Fibroblast of skin of right quadriceps (primary cell): ENCODE data around the gene ADARB2.
"Not testable (repeated sequence)": the region's sequence is repeated elsewhere in the genome, so short reads cannot be mapped to it uniquely, and the experiment has no call there.

Experiments used
- DNase-seq: peaks from one replicate; pipeline ENCODE4 v3.0.0-alpha.2; 2013

ADARB2 gene

DNA sequence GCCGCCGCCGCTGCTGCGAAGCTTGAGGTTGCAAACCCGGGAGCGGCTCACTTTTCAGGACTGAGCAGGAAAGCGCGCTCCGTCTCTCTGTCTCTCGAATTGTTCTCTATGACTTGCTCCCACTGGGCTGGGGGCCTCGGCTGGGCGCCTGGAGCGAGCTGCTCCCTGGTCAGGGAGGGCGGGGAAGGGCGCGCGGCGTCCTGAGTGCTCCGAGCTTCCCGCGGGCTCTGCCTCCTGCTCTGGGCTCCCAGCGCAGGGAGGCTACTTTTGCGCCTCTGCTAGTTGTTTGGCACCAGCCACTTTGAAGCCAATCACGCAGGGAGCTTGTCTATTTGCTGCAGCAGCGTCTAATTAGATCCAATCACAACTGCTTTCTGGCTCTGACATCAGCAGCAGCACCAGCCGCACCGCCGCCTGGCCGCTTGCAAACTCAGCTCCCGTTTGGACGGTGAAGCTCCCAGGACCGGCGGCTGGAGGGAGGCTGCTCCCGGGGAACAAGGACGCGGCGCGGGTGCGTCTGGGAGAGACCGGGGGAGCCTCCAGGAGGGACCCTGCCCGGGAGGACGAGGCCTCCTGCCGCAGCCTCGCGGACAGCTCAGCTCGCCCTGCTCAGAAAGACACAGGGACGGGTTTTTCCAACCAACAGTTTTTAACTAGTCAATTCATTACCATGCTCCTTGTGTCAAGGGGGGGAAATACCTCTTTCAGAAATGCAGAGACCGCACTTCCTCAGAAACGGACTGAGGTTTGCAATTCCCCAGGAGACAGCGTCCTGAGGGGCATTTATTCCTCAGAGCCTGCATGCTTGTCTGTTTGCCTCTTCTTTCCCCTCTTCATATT is at the start of gene ADARB2:
Gene ADARB2 (minus strand): TSS at position 304 of the 840 bp plus-strand sequence.
- no peak for DNase-seq

DNA sequence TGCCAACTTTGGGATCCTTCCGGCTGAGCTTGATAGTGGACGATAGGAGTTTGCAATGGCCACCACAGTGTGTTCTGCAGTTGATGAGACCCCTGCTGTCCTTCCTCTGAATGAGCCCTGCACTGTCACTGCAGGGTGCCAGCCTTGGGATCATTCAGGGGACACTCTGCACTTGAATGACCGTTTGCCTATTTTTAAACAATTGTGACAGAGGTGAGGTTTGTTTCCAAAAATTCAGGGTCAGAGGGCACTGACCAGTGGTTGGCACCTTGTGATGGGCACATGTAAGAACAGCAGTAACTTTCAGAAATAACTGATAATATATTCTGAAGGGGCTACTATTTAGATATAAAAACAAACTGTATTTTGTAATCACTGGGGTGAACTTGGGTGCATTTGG is 48.5 kb upstream of the ADARB2 start:
- DNase-seq = no peak

DNA sequence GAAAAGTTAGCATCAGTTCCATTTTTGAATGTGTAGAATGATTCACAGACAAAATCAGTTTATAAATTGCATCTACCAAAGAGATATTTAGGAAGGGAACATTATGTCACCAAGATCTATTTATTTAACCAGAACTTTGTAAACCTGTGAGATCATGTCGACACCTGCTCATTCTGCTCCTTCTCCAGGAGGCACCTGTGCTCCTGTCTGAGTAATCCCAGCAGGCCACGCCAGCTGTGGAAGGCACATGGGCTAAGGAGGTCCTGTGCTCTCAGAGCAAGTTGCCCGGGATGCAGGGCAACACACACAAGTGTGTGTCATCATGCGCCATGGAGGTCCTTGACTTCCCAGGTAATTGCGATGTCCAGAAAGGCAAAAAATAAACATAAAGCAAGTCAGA is 45.5 kb upstream of the ADARB2 start:
- DNase-seq = no peak

DNA sequence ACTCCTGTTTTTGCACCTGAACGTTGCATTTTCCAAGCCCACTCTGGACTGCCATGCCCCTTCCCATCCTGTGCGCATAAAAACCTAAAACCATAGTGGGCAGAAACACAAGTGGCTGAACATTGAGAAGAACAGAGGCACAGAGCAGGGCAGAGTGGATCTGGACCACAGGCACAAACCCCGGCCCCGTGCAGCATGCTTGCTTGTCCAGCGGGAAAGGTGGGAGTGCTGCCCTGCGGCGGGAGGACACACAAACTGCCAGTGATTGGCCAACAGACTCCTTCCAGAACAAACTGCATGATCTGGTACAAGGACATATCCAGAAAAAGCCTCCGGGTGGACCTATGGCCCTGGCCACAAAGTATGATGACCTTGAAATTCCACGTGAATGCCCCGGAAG is 42.5 kb upstream of the ADARB2 start:
- DNase-seq = no peak

DNA sequence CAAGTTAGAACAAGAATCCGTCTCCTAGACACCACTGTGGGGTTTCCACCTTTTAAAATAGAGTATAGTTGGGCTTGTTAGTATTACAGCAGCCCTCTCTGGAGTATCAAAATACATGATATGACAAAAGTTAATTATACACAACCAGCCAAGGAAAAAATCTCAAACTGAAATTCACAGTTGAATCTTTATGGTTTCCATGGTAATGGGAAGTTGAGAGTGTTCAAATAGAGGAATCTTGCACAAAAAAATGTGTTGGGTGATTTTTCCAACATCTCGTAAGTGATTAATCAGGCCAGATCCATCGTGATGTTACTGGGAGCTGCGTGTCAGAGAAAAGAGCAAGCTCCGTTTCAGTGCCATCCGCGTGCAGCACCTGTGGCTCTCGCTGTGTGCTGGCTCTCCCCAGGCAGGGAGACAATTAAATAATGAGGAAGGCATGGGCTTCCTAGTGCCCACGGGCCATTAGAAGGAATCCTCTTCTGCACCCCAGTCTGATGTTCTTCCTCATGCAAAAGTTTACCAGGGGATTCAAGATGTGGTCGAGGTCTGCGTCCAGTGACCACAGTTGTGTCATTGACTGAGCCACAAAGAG is 41.1 kb upstream of the ADARB2 start:
- no peak for DNase-seq

DNA sequence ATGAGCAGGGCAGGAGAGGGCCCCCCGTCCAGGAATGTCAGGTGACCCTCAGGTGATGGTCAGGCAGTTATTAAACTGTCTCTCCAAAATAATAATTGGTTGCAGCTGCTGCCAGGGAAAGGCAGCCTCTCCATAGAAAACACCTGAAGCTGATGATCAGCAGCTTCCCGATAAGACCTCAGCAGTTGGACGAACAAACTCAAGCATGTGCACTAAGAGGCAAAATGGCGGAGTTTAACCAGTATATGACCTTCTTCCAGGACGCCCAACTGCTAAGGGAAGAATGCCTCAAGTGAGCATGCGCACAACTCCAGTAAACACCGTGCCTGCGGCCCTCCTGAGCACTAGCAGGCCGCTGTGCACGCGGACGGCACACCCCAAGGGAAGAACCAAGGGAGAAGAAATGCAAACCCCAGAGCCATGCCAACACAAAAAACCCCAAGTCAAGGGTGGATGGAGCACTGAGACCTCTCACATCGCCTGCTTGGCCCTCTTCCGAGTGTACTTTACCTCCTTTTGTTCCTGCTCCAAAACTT is 38.9 kb upstream of the ADARB2 start:
- no peak for DNase-seq

DNA sequence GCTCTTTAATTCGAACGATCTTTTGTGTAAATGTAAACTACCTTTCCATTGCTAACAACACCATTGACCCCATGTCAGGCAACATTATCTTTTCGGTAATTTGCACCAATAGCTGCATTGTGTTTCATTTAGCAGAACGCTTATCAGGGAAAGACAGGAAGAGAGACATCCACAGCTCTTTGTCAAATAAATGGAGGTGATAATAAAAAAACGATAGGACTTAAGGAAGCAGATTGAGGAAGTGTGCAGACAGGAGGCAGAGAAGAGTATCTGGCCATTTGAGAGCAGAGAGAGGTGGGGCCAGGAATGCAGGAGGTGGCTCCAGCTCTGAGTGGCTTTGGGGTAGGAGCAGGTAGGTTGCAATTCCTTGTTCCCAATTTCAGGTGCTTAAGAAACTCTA is 37.5 kb upstream of the ADARB2 start:
- DNase-seq = no peak

DNA sequence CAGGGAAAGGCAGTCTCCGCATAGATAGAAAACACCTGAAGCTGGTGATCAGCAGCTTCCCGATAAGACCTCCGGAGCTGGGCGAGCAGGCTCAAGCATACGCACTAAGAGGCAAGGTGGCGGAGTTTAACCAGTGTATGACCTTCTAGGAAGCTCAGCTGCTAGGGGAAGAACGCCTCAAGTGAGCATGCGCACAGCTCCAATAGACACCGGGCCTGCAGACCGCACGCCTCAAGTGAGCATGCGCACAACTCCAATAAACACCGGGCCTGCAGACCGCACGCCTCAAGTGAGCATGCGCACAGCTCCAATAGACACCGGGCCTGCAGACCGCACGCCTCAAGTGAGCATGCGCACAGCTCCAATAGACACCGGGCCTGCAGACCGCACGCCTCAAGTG is 35.9 kb upstream of the ADARB2 start:
- not testable (repeated sequence) for DNase-seq

DNA sequence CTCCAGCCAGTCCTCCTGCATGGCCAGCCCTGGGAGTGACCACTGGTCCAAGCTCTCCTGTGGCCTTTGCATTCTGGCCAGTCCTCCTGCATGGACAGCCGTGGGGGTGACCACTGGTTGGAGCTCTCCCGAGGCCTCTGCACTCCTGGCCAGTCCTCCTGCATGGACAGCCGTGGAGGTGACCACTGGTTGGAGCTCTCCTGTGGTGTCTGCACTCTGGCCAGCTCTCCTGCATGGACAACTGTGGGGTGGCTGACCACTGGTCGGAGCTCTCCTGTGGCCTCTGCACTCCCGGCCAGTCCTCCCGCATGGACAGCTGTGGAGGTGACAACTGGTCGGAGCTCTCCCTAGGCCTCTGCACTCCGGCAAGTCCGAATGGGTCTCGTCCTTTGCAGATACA is 28.7 kb upstream of the ADARB2 start:
- DNase-seq = no peak

DNA sequence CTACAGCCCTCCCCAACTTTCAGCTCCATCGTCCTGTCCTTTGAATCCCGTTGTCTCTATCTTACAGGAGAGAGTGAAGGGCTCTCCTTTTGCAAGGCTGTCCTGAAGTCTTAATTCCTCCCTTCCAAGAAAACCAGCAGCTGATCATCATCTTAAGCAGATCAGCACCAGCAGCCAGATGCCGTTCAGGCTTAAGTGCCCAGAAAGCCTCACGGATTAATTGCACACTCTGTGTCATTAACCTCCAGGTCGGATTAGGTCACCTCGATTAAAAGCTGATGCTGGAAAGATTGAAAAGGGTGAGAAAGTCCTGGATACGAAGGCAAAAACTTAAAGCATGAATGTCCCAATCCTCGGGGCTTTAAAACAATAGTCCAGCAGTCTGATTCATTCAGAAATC is 24.8 kb upstream of the ADARB2 start:
- DNase-seq = no peak

DNA sequence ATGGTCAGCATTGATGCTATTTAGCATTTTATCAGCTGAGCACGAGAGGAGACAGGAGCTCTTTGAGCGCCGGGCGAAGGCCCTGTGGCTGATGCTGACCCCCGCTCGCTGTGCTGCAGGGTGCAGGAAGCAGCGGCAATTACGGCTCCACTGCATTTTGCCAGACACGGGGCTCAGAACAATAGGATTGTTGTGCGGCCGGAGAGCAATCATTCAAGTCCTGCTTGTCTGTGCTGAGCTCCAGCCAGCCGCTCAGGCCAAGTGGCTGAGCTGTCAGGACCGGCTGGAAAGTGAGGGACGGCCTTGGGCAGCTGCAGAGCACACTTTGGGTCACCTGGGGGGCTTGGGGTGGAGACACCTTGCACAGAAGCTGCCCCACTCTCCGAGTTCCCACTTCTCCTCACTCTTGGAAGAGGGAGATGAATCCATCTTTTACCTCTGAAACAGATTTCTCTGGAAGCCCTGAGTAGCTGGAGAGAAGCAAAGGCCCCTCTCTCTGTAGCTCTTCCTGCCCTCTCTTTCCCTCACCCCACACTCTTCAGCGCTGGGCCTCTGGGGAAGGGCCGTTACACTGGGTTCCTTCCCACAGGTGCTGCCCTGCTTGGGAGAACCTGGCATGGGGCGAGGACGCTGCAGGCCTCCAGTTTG is 17.3 kb upstream of the ADARB2 start:
- no peak for DNase-seq

DNA sequence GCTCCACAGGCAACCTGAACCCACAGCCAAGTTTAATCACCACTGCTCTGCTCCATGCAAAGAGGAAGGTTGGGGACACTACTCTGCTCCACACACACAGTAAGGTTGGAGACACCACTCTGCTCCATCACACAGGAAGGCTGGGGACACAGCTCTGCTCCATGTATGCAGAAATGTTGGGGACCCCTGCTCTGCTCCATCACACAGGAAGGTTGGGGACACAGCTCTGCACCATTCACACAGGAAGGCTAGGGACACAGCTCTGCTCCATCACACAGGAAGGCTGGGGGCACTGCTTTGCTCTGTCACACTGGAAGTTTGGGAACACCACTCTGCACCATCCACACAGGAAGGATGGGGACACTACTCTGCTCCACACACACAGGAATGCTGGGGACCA is 14.8 kb upstream of the ADARB2 start:
- DNase-seq = no peak

DNA sequence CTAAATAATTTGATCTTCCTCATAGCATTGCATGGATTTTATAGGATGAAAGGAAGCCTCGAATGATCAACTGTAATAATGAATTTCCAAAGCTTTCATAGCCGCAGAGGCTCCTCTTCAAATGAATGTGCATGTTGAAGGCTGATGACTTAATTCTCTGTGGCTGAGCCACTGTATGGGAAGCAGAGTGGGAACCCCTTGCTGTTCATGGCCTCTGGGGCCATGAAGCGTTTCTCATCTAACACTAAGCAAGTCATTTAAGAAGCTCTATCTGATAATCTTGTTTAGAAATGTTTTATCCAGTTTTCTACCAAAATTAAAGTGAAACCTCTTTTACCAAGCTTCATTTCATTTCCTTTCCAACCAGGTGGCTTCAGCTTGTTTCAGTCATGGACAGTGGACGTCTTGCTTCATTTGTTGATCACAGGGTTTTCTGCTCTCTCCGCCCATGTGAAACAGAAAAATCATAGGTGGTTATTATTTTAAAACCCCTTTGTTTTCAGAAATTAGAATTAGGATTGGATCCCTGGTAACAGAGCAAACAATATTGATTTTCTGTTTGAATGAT is 10.3 kb upstream of the ADARB2 start:
- DNase-seq = no peak

DNA sequence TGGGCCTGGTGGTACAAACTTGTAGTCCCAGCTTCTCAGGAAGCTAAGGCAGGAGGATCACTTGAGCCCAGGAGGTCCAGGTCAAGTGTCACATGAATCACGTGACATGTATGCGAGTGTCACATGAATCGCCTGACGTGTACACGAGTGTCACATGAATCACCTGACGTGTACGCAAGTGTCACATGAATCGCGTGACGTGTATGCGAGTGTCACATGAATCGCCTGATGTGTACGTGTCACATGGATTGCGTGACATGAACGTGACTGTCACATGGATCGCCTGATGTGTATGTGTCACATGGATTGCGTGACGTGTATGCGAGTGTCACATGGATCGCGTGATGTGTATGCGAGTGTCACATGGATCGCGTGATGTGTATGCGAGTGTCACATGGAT is 9.5 kb upstream of the ADARB2 start:
- DNase-seq = no peak

DNA sequence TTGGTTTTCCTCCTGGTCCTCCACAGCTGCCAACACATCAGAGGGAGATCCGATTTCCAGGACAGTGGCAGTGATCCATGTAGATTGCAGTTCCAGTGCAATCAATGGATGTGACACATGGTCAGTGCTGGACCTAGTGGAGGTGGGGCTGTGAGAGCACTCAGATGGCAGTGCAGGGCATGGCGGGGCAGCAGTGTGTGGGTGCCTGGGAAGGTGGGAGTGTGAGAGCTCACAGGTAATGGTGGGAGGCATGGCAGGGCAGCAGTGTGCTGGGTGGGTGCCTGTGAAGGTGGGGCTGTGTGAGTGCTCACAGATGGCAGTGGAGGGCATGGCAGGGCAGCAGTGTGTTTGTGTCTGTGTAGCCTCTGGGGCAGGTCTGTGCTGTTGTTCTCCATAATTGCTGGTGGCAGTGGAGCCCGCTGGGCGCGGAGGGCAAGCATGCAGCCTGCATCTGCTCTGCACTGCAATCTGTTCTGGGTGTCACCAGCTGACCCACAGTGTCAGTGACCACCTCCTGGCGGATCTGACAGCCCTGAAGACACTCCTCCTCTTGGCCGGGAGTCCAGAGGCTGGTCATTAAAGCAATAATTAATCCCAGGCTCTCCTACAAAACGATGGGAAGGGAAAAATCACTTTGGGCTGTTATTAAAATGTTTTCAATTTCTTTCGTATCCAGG is 8.6 kb upstream of the ADARB2 start:
- no peak for DNase-seq

DNA sequence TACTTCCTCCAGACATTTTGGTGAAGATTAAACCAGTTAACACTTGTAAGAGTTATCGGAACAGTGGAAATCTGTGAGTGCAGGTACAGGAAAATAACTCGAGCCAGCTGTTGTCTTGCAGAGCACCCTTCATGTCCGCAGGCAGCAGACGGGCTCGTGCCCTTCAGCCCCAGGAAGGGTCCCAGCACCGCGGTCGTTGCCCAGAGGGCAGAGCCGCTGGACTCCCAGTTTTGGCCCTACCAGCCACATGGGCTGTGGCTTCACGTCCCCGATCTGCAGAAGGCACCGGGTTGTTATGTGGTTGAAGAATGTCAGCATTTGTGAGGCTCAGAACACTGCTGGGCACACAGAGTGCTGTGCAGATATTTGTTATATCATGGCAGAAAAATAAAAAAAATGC is 7.2 kb upstream of the ADARB2 start:
- DNase-seq = no peak

DNA sequence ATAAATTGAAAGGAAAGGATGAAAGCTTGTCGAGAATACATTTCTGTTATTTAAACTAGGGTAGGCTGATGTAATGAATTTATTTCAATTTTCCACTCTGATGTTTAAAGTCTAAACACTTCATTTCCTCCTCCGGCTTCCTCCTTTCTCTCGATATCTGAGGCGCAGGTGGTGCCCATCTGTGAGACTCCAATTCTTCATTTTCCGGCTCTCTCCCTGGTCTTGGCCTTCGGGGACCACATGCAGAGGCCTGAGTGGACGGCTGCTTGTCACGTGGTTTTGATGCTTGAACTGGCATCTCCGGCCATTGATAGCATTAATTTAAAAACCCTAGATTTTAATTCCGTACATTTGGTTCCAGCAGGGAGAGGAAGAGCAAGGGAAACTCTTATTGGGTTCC is 5.8 kb upstream of the ADARB2 start:
- no peak for DNase-seq

DNA sequence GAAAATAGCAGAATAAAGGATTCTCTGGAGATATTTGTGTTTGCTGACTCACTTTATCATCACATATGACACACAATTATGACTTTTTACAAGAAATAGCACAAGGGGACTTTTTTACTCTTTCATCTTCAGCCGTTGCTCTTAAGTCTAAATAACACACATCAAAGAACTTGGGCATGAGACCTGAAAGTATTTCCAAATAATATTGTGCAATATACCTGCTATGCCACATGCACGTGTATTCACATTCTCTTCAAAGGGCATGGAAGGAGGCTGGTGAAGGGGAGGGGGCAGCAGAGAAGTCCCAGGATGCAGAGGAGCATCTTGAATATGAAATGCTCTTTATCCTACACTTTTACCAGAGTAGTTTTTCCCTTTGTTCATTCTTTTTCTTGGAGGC is 4.1 kb upstream of the ADARB2 start:
- no peak for DNase-seq

DNA sequence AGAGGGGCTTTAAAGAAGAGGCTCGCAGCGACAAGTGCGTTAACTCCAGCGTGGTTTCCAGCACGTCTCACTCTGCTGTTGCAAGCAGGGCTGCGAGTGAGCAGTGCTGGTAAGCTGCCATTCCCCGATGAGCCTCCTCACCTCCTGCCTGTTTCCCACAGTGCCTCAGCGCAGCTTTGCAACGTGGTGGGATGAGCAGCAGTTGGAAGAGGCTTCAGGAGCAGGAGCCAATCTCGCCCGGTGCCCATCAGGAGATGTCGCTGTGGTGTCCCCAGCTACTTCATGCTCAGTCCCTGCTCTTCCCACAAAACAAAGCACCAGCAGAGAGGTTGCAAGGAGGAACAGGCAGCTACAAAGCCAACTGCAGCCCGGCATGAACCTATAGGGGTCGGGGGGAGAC is 2.4 kb upstream of the ADARB2 start:
- DNase-seq = no peak

DNA sequence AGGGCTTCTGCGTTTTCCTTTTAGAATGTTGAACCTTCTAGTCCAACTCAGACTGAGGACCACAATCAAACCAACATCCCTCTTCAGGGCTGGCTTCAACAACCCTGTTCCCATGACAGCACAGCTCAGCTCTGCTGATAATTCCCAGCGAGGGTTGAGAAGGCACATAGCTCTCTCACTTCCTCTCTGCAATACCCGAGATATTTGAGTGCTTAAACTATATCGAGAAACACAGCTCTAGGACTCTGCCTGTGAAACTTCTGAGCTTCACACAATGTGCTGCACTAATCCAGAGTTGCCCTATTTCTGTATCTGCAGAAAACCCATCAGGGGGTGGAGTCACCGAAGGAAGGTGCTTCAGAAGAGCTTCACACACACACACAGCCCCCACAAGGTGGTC is 1.6 kb upstream of the ADARB2 start:
- no peak for DNase-seq

DNA sequence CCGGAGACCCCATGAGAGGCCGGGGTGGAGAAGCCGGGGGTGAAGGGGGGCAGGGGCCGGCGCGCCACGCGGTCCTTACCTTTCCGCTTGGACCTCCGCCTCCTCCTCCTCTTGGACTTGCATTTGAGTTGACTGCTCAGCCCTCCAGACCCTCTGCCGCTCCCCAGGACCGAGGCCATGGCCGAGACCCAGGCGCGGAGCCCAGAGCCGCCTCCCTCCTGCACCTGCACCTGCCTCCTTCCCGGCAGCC is 428 bp downstream of the ADARB2 start:
- DNase-seq = no peak

DNA sequence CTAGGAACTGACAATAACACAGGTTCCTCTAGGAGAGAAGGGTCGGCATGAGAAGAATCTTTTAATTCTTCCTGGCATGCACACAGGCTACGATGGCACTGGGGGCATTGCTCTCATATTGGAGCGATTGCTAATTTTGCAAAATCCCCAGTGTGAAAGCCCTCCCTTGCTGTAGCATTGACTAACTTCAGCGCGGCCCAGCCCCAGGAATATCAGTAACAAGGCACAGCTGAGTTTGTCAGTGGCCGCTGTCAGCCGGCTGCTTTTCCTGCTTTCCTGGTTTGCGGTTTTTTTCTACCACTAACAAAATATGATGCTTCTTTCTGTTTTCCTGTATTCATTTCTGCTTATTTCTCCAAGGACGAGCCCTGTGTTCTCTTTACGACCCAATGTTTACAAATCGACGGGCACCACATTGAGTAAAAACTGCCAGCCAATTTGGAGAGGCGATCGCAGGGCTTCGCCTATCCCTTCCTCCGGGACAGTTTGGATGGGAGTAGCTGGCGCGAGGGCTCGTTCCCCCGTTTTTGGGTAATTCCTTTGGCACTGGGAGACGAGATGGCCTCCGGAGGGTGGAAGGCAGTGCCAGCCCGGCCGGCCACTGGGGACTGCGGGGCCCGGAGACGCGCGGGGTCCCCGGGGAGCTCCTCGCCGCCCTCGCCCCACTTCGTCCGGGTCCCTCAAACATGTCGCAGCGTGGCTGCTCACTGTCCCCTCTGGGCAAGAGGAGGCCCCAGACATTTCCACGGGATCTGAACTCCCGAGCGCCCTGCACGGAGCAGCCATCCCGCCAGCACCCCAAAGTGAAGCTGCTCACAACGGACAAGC is 967 bp downstream of the ADARB2 start:
- no peak for DNase-seq

DNA sequence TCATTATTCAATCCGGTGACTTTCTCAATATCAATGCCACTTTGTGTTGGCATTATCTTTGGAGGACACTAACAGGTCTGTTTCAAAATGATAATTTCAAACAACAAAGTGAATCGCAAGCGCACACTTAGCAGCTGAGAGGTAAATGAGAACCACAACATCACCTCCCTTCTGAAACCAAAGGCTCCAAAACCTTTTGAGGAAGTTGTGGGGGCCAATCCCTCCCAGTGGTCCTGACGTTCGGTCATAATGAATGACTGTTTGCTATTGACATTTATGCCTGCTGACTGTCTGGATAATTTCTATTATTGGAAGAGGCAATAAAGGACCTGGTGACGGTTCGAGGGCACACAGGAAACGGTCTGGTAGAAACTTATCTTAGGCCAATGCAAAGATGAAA is 1.8 kb downstream of the ADARB2 start:
- DNase-seq = no peak
